Measurements from ENCODE around the gene SBF1.

DNA sequence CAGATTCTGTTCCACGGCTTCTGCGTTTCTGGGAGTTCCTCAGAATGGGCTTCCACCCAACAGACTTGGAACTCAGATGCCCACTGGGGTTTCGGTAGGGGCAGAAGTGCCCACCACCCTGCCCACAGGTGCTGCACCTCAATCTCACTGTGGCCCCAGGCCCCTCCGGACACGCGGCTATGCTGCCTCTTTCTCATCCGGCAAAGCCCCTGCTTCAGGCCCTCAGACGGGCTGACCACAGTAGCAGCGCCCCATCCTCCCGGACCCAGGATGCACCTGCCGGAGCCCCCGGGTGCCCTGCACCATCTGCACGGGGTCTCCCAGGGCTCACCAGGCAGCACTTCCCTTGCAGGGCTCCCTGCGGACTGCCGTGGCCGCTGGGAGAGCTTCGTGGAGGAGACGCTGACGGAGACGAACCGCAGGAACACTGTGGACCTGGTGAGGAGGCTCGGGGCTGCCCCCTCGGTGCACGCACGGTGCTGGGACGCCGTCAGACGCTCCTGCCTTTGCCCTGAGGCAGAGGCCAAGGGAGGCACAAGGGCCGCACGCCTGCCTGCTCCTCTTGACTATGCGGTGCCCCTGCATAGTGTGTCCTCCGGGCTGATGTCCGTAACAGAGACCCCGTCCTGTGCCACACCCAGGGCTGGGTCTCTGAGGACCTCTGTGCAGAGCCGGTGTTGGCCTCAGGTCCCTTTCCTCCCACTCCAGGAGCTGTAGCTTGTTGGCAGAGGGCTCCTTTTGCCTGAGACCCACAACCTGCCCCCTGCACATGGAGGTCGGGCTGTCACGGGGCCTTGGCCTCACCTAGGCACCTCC, 38.6 kb downstream of the SBF1 start:
- no peak for TF ChIP-seq EZH2 (IDR thresholded peaks at IDR 0.05; ENCODE audit: low read length)
- TF ChIP-seq, protein P1, sequence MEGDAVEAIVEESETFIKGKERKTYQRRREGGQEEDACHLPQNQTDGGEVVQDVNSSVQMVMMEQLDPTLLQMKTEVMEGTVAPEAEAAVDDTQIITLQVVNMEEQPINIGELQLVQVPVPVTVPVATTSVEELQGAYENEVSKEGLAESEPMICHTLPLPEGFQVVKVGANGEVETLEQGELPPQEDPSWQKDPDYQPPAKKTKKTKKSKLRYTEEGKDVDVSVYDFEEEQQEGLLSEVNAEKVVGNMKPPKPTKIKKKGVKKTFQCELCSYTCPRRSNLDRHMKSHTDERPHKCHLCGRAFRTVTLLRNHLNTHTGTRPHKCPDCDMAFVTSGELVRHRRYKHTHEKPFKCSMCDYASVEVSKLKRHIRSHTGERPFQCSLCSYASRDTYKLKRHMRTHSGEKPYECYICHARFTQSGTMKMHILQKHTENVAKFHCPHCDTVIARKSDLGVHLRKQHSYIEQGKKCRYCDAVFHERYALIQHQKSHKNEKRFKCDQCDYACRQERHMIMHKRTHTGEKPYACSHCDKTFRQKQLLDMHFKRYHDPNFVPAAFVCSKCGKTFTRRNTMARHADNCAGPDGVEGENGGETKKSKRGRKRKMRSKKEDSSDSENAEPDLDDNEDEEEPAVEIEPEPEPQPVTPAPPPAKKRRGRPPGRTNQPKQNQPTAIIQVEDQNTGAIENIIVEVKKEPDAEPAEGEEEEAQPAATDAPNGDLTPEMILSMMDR (optimal IDR thresholded peaks at IDR 0.05 in 1 of 3, IDR thresholded peaks at IDR 0.05 in 1 of 3, conservative IDR thresholded peaks at IDR 0.05 in 1 of 3; ENCODE audit: extremely low read depth in 1 of 3, insufficient read depth in 2 of 3, low read length in 3 of 3): no peak

Data from keratinocyte (primary cell).